OCI-LY7 (cell line): ENCODE data around the gene CARD14. TPM values are rescaled to one million over a fixed set of nuclear protein-coding genes. Genes with fewer than 3 reads are reported as not detected.

ENCODE experiments used
- BruUV-seq: library from RNA; stranded (reverse); fragments of 400-500 nt; replicated peaks from 2 replicates; lab custom pipeline; 2021; lab: Mats Ljungman, UMichigan
- CTCF ChIA-PET: fragments of 300-600 bp; sonication (Branson Sonifier 250); formaldehyde crosslinking; loops from one replicate; lab custom pipeline; 2022; ENCODE audit warnings: antibody characterized with exemption; ENCODE audit not compliant: unreplicated experiment; lab: Charles Lee
- POLR2A ChIA-PET: fragments of 300-600 bp; sonication (Branson Sonifier 250); formaldehyde crosslinking; loops from one replicate; lab custom pipeline; 2022; ENCODE audit warnings: antibody characterized with exemption; lab: Charles Lee
- DNase-seq: peaks from one replicate; pipeline ENCODE4 v3.0.0-alpha.2; 2015; ENCODE audit warnings: low spot score
- H2AFZ ChIP-seq: fragments of 200-600 bp; sonication (generic), shearing (Covaris generic); 2 replicates; pipeline ENCODE4 v1.6.1; 2014; ENCODE audit warnings: mild to moderate bottlenecking, antibody characterized with exemption, low read length, moderate library complexity
- H3K27ac ChIP-seq: fragments of 200-600 bp; sonication (generic); 2 replicates; pipeline ENCODE4 v1.5.1; 2014; ENCODE audit warnings: mixed run types, low read depth, mild to moderate bottlenecking, moderate library complexity, low read length, inconsistent platforms; ENCODE audit not compliant: poor library complexity, severe bottlenecking
- H3K36me3 ChIP-seq: fragments of 200-600 bp; sonication (generic); 2 replicates; pipeline ENCODE4 v1.6.1; 2014; ENCODE audit warnings: mild to moderate bottlenecking, antibody characterized with exemption, low read length, moderate library complexity, mixed read lengths; ENCODE audit not compliant: insufficient read depth
- H3K4me1 ChIP-seq: fragments of 200-600 bp; sonication (generic); 2 replicates; pipeline ENCODE4 v1.5.1; 2014; ENCODE audit warnings: mild to moderate bottlenecking, low read length; ENCODE audit not compliant: insufficient read depth, poor library complexity, severe bottlenecking
- H3K4me2 ChIP-seq: fragments of 200-600 bp; sonication (generic); 2 replicates; pipeline ENCODE4 v1.6.1; 2014; ENCODE audit warnings: mild to moderate bottlenecking, low read length
- H3K4me3 ChIP-seq: fragments of 200-600 bp; sonication (generic); 2 replicates; pipeline ENCODE4 v1.5.1; 2014; ENCODE audit warnings: mild to moderate bottlenecking, low read depth, low read length; ENCODE audit not compliant: poor library complexity, severe bottlenecking
- H3K79me2 ChIP-seq: fragments of 200-600 bp; sonication (generic); 2 replicates; pipeline ENCODE4 v1.6.1; 2016; ENCODE audit warnings: low read depth, mild to moderate bottlenecking, low read length, moderate library complexity, mixed read lengths; ENCODE audit not compliant: insufficient read depth
- H3K9me2 ChIP-seq: fragments of 200-600 bp; sonication (generic); 2 replicates; pipeline ENCODE4 v1.6.1; 2016; ENCODE audit warnings: mild to moderate bottlenecking, low read length, mixed read lengths; ENCODE audit not compliant: insufficient read depth
- H3K9me3 ChIP-seq: fragments of 200-600 bp; sonication (generic); 2 replicates; pipeline ENCODE4 v1.6.1; 2014; ENCODE audit warnings: mild to moderate bottlenecking, mixed run types, low read length, mixed read lengths
- H4K20me1 ChIP-seq: fragments of 200-600 bp; sonication (generic); 2 replicates; pipeline ENCODE4 v1.6.1; 2014; ENCODE audit warnings: mild to moderate bottlenecking, antibody characterized with exemption, low read length, moderate library complexity, mixed read lengths; ENCODE audit not compliant: insufficient read depth
- CTCF ChIP-seq: fragments of 200-600 bp; sonication (generic); conservative IDR thresholded peaks from 2 replicates; pipeline ENCODE4 v1.5.1; 2014; ENCODE audit warnings: mild to moderate bottlenecking, antibody characterized with exemption, low read length, moderate library complexity, mixed read lengths
- EZH2phosphoT487 ChIP-seq: fragments of 200-600 bp; sonication (generic); IDR thresholded peaks from 2 replicates; pipeline ENCODE4 v1.6.1; 2018; ENCODE audit warnings: low read depth, borderline replicate concordance, mild to moderate bottlenecking, mixed run types, antibody characterized with exemption, low read length, moderate library complexity, mixed read lengths
- intact Hi-C: fragments of 100-400 bp; cut with micrococcal nuclease; formaldehyde crosslinking; loops from one replicate; pipeline ENCODE4 v1.10.0; 2022; ENCODE audit not compliant: unreplicated experiment
- total RNA-seq, 2 experiments: library from RNA; depleted of rRNA in 1 of 2; stranded (reverse); fragments of >200 nt in 1 of 2; shearing (Covaris generic) in 1 of 2; gene quantifications; 2 replicates each; pipeline ENCODE4 v1.2.3, GENCODE V29; 2014 to 2022

CARD14 gene
- total RNA-seq, 2 experiments from 2014 or later, result not detected

GRCh38 chr17:80248894-80249710, 79.3 kb downstream of the CARD14 start:
- CTCF ChIA-PET, result no interaction called here

GRCh38 chr17:80251966-80252365, 82.1 kb downstream of the CARD14 start:
- no peak overlapping the region for H3K4me3 ChIP-seq
- no peak overlapping the region for H3K27ac ChIP-seq
- no peaks in the 10 kb centered on the region for H4K20me1 ChIP-seq
- no TSS peak for BruUV-seq
- no peak overlapping the region for H3K4me2 ChIP-seq
- ChIA-PET CTCF (no interaction called here), POLR2A (no interaction called here)
- H3K9me3 ChIP-seq, result no peaks in the 10 kb centered on the region
- no peak for DNase-seq
- H3K79me2 ChIP-seq, result no peaks in the 10 kb centered on the region
- H3K36me3 ChIP-seq, result no peaks in the 10 kb centered on the region
- H2AFZ ChIP-seq, result no peak overlapping the region
- peaks cover 11% of the 10 kb centered on the region for H3K4me1 ChIP-seq
- no peak for TF ChIP-seq CTCF
- TF ChIP-seq EZH2phosphoT487, result no peak
- intact Hi-C loops, result loop anchor here (2.0 kb wide), 1 partner anchor 151 kb away; the partner anchor contains the start of gene GAA
- H3K9me2 ChIP-seq, result no peaks in the 10 kb centered on the region

More at GRCh38 chr17:80248894-80249710, 79.3 kb downstream of the CARD14 start:
- no peak for DNase-seq
- Histone ChIP-seq H3K4me1 (no peaks in the 10 kb centered on the region), H3K79me2 (no peaks in the 10 kb centered on the region), H3K4me2 (no peak overlapping the region), H4K20me1 (no peaks in the 10 kb centered on the region), H3K36me3 (no peaks in the 10 kb centered on the region), H3K9me3 (no peaks in the 10 kb centered on the region), H3K4me3 (no peak overlapping the region), H2AFZ (no peak overlapping the region), H3K9me2 (no peaks in the 10 kb centered on the region), H3K27ac (no peak overlapping the region)
- intact Hi-C loops, result no loop called here
- TF ChIP-seq CTCF (no peak), EZH2phosphoT487 (no peak)
- POLR2A ChIA-PET, result no interaction called here
- BruUV-seq, result no TSS peak

GRCh38 chr17:80252871-80253270, 83.0 kb downstream of the CARD14 start:
- no peak overlapping the region for H3K27ac ChIP-seq
- no peaks in the 10 kb centered on the region for H4K20me1 ChIP-seq
- H3K4me1 ChIP-seq, result peaks cover 15% of the 10 kb centered on the region
- CTCF ChIA-PET, result no interaction called here
- no peak overlapping the region for H3K4me2 ChIP-seq
- no peak overlapping the region for H3K4me3 ChIP-seq
- H3K36me3 ChIP-seq, result no peaks in the 10 kb centered on the region
- POLR2A ChIA-PET, result no interaction called here
- intact Hi-C loops, result loop anchor here (1.0 to 2.0 kb wide), 3 partner anchors 57 to 171 kb away; partner anchors contain the start of gene GAA
- H3K9me3 ChIP-seq, result no peaks in the 10 kb centered on the region
- no peaks in the 10 kb centered on the region for H3K79me2 ChIP-seq
- H3K9me2 ChIP-seq, result no peaks in the 10 kb centered on the region
- peak; percentile 96 for TF ChIP-seq CTCF
- no peak for TF ChIP-seq EZH2phosphoT487
- peak; percentile 84 for DNase-seq
- BruUV-seq, result no TSS peak
- no peak overlapping the region for H2AFZ ChIP-seq
